ENCODE measurements around the gene MRPL2.
A peak's percentile ranks its signal among the peaks of the same experiment; 100 is the strongest.

The MRPL2 gene

GRCh38 chr6:43032326-43032725, 26.9 kb downstream of the MRPL2 start:
- in situ Hi-C loops (cut with MboI; ENCODE audit: low pct_unique_long_range_greater_than_20kb, low sequenced_read_pairs), result no loop called here
- DNase-seq, result no peak

- in situ Hi-C loops (cut with MboI; ENCODE audit: low pct_unique_long_range_greater_than_20kb, low sequenced_read_pairs), result no loop called here
Observed at GRCh38 chr6:43029120-43029519, 30.1 kb downstream of the MRPL2 start.

GRCh38 chr6:43026365-43026764, 32.9 kb downstream of the MRPL2 start:
- DNase-seq, result no peak
- in situ Hi-C loops (cut with MboI; ENCODE audit: low pct_unique_long_range_greater_than_20kb, low sequenced_read_pairs), result no loop called here

More at GRCh38 chr6:43029120-43029519, 30.1 kb downstream of the MRPL2 start:
- DNase-seq, result no peak

- no peak for DNase-seq
- in situ Hi-C loops (cut with MboI; ENCODE audit: low pct_unique_long_range_greater_than_20kb, low sequenced_read_pairs), result no loop called here
Observed at GRCh38 chr6:43024436-43024835, 34.8 kb downstream of the MRPL2 start.

- DNase-seq, result peak; percentile 70
- in situ Hi-C loops (cut with MboI; ENCODE audit: low pct_unique_long_range_greater_than_20kb, low sequenced_read_pairs), result no loop called here
Observed at GRCh38 chr6:43021270-43022047, 37.8 kb downstream of the MRPL2 start, which contains the start of gene RRP36. Gene RRP36 (plus strand): TSS chr6:43021623. CDS start chr6:43021655, 32 bp downstream.

- in situ Hi-C loops (cut with MboI; ENCODE audit: low pct_unique_long_range_greater_than_20kb, low sequenced_read_pairs), result no loop called here
- no peak for DNase-seq
Observed at GRCh38 chr6:43020847-43021246, 38.4 kb downstream of the MRPL2 start.

GRCh38 chr6:43020052-43020705, 39.1 kb downstream of the MRPL2 start:
- in situ Hi-C loops (cut with MboI; ENCODE audit: low pct_unique_long_range_greater_than_20kb, low sequenced_read_pairs), result no loop called here

GRCh38 chr6:43019152-43019551, 40.1 kb downstream of the MRPL2 start:
- in situ Hi-C loops (cut with MboI; ENCODE audit: low pct_unique_long_range_greater_than_20kb, low sequenced_read_pairs), result no loop called here
- DNase-seq, result no peak

More at GRCh38 chr6:43020052-43020705, 39.1 kb downstream of the MRPL2 start:
- no peak for DNase-seq

- DNase-seq, result no peak
Observed at GRCh38 chr6:43016943-43017334, 42.3 kb downstream of the MRPL2 start.

GRCh38 chr6:43016176-43016942, 42.9 kb downstream of the MRPL2 start:
- DNase-seq, result peak; percentile 28
- in situ Hi-C loops (cut with MboI; ENCODE audit: low pct_unique_long_range_greater_than_20kb, low sequenced_read_pairs), result no loop called here

More at GRCh38 chr6:43016943-43017334, 42.3 kb downstream of the MRPL2 start:
- in situ Hi-C loops (cut with MboI; ENCODE audit: low pct_unique_long_range_greater_than_20kb, low sequenced_read_pairs), result no loop called here

GRCh38 chr6:43014434-43014909, 44.8 kb downstream of the MRPL2 start:
- peak; percentile 18 for DNase-seq
- in situ Hi-C loops (cut with MboI; ENCODE audit: low pct_unique_long_range_greater_than_20kb, low sequenced_read_pairs), result no loop called here

- in situ Hi-C loops (cut with MboI; ENCODE audit: low pct_unique_long_range_greater_than_20kb, low sequenced_read_pairs), result no loop called here
- peak; percentile 100 for DNase-seq
Observed at GRCh38 chr6:43013843-43014433, 45.3 kb downstream of the MRPL2 start, which contains the start of the genes KLHDC3 and MEA1. Gene KLHDC3 (plus strand): TSS chr6:43014249. CDS start chr6:43017193, 2,944 bp downstream. Gene MEA1 (minus strand): TSS chr6:43013946. CDS start chr6:43013813, 133 bp downstream.

- DNase-seq, result peak; percentile 46
- in situ Hi-C loops (cut with MboI; ENCODE audit: low pct_unique_long_range_greater_than_20kb, low sequenced_read_pairs), result no loop called here
Observed at GRCh38 chr6:43013097-43013842, 46.0 kb downstream of the MRPL2 start.

- no peak for DNase-seq
- in situ Hi-C loops (cut with MboI; ENCODE audit: low pct_unique_long_range_greater_than_20kb, low sequenced_read_pairs), result no loop called here
Observed at GRCh38 chr6:43012364-43012763, 46.9 kb downstream of the MRPL2 start.

GRCh38 chr6:43011207-43011606, 48.0 kb downstream of the MRPL2 start:
- DNase-seq, result no peak
- in situ Hi-C loops (cut with MboI; ENCODE audit: low pct_unique_long_range_greater_than_20kb, low sequenced_read_pairs), result no loop called here

- DNase-seq, result peak; percentile 48
Observed at GRCh38 chr6:43009124-43009523, 50.1 kb downstream of the MRPL2 start.

GRCh38 chr6:43007126-43007525, 52.1 kb downstream of the MRPL2 start:
- DNase-seq, result no peak
- in situ Hi-C loops (cut with MboI; ENCODE audit: low pct_unique_long_range_greater_than_20kb, low sequenced_read_pairs), result no loop called here

More at GRCh38 chr6:43009124-43009523, 50.1 kb downstream of the MRPL2 start:
- in situ Hi-C loops (cut with MboI; ENCODE audit: low pct_unique_long_range_greater_than_20kb, low sequenced_read_pairs), result no loop called here

GRCh38 chr6:43006251-43006650, 53.0 kb downstream of the MRPL2 start:
- no peak for DNase-seq
- in situ Hi-C loops (cut with MboI; ENCODE audit: low pct_unique_long_range_greater_than_20kb, low sequenced_read_pairs), result no loop called here
